Lower leg skin (tissue), 3 donors: ENCODE results near the gene MTCH1.

Experiments
- POLR2A ChIP-seq, 2 donors: fragments of 450-650 bp; IDR thresholded peaks; one replicate each; pipeline ENCODE4 v1.6.1; 2016 to 2017; ENCODE audit warnings: antibody characterized with exemption in 2 of 2, mild to moderate bottlenecking in 1 of 2, moderate library complexity in 1 of 2
- TF ChIP-seq, protein P1 (sequence below), 3 donors: fragments of 450-650 bp; IDR thresholded peaks; one replicate each; pipeline ENCODE4 v1.5.1; 2016; ENCODE audit warnings: antibody characterized with exemption in 3 of 3, mild to moderate bottlenecking in 3 of 3, moderate library complexity in 2 of 3

- TF ChIP-seq, protein P1, sequence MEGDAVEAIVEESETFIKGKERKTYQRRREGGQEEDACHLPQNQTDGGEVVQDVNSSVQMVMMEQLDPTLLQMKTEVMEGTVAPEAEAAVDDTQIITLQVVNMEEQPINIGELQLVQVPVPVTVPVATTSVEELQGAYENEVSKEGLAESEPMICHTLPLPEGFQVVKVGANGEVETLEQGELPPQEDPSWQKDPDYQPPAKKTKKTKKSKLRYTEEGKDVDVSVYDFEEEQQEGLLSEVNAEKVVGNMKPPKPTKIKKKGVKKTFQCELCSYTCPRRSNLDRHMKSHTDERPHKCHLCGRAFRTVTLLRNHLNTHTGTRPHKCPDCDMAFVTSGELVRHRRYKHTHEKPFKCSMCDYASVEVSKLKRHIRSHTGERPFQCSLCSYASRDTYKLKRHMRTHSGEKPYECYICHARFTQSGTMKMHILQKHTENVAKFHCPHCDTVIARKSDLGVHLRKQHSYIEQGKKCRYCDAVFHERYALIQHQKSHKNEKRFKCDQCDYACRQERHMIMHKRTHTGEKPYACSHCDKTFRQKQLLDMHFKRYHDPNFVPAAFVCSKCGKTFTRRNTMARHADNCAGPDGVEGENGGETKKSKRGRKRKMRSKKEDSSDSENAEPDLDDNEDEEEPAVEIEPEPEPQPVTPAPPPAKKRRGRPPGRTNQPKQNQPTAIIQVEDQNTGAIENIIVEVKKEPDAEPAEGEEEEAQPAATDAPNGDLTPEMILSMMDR (IDR thresholded peaks at IDR 0.05) = no peak
- TF ChIP-seq POLR2A (IDR thresholded peaks at IDR 0.05) = no peak
These were observed 10.6 kb downstream of the MTCH1 start for GRCh38 chr6:36975231-36976006.
